NCI-H2196 treated with DMSO at 0.1 percent for 48 hours (cell line): ENCODE data around the gene RAB3GAP1.
"Not testable (repeated sequence)": the region's sequence is repeated elsewhere in the genome, so short reads cannot be mapped to it uniquely, and the experiment has no call there.

ENCODE experiments used
- DNase-seq: peaks from one replicate; lab custom pipeline; 2025; ENCODE audit not compliant: unreplicated experiment; lab: John Stamatoyannopoulos, UW

RAB3GAP1 gene

DNA sequence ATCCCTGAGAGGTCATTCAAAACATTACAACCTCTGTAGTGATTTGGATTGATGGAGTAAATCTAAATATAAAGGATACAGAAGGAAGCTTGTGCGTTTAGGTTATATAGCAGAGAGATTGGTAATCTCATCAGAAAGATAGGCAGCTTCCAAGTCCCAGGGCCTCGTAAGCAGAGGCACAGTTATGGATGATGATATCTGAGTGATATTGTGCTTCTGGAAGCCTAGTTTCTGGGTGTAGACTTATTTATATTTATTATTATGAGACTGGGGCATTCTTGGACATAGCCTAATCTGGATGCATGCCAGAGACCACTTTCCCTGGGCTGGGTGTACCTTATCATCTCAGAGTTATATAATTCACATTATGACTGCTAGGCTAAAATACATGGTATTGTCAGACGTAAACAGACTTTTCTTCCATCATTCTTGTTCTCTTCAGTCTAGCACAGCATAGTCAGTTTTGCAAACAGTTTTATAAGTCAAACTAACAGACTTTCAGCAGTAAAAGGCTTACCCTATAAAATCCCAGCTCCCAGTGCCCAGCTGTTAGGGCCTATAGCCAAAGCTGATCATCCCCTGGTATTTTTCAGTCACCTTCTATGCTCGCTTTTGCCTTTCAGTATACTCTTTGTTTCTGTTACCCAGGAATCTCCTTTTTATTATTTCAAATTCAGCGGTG lies 47.9 kb downstream of the RAB3GAP1 start:
- DNase-seq: no peak

DNA sequence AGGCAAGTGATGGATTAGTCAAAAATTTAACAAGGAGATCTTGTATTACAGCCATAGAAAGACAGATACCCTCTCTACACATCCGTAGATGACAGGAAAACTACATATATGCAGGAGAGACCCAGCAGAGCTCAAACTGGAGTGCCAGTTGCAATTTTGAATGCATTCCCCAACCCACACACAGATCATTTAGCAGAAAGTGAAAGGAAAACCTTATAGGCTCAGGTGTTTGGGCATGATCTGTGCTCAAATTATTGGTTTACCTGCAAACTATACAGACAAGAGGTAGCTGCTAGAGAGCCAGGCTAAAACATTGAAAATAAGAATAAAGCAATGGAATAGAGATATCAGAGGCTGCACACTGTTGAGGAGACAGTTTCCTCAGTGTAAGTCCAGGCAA lies 51.8 kb downstream of the RAB3GAP1 start:
- DNase-seq: no peak

DNA sequence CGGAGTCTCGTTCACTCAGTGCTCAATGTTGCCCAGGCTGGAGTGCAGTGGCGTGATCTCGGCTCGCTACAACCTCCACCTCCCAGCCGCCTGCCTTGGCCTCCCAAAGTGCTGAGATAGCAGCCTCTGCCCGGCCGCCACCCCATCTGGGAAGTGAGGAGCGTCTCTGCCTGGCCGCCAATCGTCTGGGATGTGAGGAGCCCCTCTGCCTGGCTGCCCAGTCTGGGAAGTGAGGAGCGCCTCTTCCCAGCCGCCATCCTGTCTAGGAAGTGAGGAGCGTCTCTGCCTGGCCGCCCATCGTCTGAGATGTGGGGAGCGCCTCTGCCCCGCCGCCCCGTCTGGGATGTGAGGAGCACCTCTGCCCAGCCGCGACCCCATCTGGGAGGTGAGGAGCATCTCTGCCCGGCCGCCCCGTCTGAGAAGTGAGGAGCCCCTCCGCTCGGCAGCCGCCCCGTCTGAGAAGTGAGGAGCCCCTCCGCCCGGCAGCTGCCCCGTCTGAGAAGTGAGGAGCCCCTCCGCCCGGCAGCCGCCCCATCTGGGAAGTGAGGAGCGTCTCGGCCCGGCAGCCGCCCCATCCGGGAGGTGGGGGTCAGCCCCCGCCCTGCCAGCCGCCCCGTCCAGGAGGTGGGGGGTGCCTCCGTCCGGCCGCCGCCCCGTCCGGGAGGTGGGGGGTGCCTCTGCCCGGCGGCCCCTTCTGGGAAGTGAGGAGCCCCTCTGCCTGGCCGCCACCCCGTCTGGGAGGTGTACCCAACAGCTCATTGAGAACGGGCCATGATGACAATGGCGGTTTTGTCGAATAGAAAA lies 53.6 kb downstream of the RAB3GAP1 start:
- DNase-seq: not testable (repeated sequence)

DNA sequence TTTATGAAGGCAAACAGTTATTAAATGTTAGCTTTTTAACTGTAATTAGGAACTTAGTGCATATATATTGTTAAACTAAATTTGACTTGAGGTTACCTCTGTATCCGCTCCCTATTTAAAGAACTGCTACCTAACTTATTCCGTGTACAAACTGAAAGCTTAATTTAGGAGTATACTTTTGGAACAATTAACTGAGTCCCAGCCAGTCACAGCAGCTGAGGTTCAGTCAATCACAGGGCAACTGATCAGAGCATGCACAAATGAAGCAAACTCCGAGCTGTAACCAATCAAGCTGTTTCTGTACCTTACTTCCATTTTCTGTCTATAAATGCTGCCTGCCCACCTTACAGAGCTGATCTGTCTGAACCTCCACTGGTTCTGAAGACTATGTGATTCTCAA lies 61.2 kb downstream of the RAB3GAP1 start:
- DNase-seq: no peak

DNA sequence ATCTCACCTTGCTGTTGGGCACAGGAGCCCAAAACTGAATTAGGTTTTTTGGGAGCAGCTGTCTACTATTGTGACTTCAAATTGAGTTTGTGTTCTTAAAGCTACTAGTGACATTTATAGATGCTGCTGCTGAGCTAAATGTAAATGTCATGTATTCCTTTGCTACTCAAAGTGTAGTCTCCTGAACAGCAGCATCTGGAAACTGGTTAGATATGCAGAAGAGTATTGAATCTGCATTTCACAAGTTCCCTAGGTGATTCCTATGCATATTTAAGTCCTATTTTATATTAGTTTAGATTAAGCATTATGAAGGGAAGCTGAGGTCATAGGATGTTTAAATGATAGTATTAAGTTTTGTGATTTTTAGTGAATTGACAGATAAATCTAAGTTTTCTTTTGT lies 67.5 kb downstream of the RAB3GAP1 start:
- no peak for DNase-seq

DNA sequence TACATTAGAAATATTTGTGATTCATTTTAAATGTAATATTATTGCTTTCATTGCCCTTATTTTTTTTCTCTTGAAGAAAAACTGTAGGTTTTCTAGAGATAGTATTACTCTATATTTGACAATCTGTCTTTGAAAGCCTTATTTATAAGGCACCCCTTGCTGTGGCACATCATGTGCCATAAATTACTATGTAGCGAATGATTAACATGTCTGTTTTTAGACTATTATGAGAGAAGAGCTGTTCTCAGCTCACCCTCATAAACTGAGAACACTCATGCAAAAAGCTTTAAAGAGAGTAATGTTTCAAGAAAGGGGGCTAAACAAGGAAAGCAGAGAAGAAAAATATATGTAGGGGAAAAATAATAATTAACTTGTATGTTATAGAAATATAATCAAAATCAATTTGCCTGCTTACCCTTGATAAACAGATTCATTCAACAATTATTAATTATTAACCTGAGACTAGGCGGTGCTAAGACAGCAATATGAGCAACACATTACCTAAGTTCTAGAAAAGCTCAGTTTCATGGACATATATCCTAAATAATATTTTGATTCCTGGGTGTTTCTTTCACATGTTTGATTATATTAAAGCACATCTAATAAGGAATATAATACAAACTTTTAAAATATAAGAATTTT lies 69.0 kb downstream of the RAB3GAP1 start:
- DNase-seq: no peak

DNA sequence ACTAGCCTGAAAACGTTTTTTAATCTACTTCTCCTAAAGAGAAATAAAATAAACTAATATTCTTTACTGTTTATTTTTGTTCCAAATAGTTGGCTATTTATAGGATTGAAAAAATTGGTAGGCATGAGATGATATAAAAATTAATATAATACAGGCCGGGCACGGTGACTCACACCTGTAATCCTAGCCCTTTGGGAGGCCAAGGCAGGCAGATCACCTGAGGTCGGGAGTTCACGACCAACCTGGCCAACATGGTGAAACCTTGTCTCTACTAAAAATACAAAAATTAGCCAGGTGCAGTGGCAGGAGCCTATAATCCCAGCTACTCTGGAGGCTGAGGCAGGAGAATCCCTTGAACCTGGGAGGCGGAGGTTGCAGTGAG lies 69.6 kb downstream of the RAB3GAP1 start:
- DNase-seq: not testable (repeated sequence)

DNA sequence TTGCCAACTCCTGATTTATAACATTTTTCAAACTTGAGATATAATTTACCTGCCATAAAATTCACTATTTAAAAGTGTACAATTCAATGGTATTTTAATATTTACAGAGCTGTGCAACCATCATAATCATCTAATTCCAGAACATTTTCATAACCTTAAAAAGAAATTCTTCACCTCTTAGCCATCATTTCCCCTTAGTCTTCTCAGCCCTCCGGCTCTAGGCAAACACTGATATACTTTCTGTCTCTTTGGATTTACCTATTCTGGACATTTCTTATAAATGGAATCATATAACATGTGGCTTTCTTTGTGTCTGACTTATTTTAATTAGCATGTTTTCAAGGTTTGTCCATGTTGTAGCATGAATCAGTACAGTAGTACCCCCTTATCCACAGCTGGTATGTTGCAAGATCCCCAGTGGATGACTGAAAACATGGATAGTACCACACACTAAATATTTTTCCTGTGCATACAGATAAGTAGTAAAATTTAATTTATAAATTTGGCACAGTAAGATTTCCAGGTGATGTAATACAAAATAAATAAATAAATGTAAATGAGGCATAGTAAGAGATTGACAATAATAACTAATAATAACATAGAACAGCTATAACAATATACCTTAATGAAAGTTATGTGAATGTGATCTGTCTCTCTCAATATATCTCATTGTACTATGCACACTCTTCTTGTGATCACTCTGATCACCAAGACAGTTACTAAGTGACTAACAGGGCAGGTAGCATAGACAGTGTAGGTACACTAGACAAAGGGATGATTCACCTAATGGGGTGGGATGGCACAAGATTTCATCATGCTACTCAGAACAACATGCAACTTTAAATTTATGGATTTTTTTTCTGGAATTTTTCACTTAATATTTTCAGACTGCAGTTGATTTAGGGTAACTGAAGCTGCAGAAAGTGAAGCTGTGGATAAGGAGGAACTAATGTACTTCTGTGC lies 73.1 kb downstream of the RAB3GAP1 start:
- DNase-seq: no peak

DNA sequence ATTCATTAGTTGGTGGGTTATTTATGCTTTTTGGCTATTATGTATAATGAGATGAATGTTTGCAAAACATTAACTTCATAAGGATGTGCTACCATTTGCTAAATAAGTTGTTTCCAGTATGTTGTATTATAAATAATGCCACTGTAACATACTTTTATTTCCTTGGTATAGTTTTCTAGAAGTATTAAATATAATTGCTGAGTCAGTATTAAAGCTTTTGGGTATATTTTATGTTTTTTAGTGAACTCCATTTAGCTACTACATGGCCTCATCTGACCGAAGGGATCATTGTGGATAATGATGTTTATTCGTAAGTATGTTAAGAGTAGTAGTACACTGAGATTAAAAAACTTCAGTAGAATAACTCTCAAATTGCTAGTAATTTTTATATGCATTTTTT lies 73.8 kb downstream of the RAB3GAP1 start:
- no peak for DNase-seq

DNA sequence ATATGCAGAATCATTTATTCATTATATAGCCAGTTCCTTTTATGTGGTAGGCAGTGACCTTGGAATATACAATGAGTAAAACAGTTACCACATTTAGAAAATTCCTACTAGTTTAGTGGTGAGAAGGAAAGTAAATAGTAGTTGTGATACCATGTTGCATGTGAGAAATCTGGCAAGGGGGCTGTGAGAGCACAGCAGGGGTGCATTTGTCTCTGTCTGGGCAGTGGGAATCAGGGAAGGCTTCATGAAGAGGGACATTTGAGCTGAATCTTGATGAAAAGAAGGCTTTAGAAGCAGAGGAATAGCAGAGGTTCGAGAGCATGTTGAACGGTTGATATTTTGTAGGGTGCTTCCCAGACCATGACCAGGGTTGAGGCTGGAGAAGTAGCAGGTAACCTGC lies 78.7 kb downstream of the RAB3GAP1 start:
- DNase-seq: no peak

DNA sequence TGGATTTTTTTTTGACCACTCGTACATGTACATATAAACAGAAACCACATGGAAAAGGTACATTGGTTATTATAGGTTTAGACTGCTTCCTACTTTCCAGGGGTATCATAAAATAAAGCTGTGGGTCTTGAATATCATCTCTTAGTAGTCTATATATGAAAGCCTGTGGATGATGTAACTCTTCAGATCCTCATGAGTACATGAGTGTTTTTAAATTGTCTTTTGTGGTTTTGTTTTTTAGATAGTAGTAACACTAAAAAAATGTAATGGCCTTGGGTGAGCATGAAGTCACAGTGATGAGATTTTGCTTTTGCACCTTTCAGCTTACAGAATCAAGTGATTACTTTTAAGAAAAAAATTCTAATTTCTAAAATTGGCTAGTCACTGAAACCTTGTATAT lies 80.2 kb downstream of the RAB3GAP1 start:
- no peak for DNase-seq

DNA sequence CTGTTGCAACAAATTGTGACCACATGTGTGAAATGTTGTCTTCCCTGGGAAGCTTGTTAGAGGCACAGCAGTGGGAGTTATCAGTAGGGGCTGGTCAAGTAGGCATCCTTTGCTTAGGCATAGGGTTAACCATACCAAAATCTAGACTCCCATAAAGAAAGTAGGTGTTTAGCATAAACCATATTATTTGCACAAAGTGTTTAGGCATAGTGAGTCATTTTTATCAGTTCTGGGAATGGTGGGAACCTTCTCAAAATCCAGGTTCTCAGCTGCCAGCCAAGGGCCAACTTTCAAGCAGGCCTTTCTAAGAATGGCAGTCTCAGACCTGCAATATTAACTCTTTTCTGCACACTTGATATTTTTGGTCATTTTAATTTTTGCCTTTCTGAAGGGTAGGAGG lies 88.5 kb downstream of the RAB3GAP1 start:
- DNase-seq: no peak

DNA sequence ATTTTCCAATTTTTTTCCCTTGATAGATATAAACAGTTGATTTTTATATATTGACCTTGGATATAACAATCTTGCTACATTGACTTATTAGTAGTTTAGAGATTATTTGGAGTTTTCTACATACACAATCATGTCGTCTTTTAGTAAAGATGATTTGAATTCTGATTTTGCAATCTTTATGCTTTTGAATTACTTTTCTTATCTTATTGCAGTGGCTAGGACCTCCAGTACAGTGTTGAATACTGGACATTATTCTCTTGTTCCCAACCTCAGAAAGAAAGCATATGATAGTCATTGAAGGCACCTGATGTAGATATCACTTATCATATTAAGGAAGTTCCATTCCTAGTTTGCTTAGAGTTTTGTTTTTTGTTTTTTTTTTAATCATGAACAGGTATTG lies 90.2 kb downstream of the RAB3GAP1 start:
- DNase-seq: no peak

DNA sequence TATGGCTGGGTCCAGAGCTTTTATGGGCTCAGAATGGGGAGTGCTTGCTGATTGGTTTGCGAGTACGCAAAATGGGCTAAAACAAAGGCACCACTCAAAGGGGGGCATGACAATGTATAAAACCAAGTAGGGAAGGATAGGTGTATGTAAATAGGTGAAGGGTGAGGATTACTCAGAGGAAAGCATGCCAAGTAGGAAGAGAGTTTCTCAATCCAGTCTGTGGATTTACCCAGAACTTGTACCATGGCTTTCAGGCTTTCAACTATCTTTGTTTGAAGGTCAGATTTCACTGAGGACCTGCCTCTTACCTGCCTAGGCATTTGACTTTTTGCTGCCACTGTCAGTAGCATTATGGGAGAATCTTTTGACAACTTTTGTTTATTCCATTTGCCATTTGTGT lies 92.3 kb downstream of the RAB3GAP1 start:
- no peak for DNase-seq

DNA sequence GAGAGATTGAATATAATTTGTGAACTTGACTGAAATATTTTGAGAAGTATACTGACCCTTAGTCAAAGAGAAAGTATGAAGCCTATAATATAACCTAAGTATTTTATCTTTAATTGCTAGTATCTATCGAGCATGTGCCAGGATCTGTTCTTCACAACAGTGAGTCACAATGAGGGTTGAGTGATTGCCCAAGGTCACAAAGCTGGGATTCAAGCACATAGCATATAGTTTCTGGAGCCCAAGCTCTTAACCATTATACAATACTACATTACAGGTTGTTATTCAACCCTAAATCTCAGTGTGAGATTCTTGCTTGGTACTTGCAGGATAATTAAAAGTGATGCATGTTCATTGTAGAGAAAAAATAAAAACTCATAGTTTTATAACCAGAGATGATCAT lies 97.2 kb downstream of the RAB3GAP1 start:
- DNase-seq: no peak

DNA sequence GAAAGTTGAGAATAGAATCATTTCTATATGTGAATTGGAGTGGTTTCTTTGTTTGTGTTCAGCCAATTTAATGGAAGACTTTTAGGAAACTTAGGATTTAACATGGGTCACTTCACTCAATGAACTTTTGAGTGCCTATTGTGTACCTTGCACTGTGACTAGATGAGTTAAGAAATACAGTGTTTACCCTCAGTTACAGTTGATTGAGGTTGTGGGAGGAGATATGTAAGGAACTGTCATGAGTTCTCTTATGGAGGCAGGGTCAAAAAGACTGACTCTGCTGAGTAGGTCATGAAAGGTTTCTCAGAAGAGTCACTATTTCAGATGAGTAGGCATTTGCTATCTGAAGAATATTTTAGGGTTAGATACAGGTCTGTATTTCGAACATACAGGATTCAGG lies 98.6 kb downstream of the RAB3GAP1 start:
- no peak for DNase-seq

DNA sequence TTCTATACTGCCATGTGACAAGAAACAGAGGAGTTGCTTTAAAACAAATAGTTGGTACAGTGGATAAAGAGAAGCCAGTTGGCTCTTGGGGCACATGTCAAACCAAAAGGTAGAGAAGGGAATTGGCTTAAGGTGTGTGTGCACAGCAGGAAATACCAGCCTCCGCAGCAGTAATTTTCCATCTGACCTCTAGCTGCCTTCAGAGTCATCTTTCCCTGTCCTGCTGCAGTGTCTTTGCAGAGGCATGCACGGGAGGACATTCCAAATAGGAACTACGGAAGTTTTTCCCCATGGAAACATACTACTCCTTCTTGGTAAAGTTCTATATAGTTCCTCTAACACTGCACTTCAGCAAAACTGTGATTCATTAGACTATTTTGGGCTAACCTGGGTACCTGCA lies 99.5 kb downstream of the RAB3GAP1 start:
- no peak for DNase-seq

DNA sequence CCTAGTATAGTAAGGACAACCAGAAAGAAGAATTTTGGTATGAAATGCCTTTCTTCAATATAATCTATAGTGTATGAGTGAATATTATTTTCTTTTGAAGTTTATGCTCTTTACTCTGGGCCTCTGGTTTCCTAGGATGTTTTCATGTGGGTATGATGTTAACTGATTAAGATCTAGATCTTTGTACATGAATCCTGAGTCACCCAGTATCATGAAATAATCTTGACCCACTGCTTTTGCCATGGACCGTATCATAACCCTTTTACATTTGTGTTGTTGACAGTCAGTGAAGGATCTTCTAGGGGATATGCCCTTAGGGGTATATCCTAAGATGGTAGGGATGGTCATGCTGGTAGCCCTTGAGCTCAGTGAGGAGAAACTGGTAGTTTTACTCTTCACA lies 100.3 kb downstream of the RAB3GAP1 start:
- no peak for DNase-seq

DNA sequence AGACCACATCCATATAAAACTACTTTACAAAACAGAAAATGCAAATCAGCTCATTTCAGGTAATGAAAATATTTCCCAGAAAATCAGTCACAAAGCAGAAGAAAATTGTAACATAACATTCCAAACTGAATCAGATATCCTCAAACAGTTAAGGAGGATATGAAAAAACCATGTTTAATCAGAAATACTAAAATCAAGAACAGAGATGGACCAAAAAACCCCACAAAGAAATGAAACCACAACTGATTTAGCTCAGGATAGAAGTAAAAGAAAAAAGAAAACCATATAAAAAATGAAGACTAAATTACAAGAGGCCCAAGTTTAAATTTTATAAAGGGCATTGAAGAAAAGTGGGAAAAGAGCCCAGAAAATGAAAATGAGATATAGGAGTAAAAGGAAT lies 102.9 kb downstream of the RAB3GAP1 start:
- DNase-seq: no peak

DNA sequence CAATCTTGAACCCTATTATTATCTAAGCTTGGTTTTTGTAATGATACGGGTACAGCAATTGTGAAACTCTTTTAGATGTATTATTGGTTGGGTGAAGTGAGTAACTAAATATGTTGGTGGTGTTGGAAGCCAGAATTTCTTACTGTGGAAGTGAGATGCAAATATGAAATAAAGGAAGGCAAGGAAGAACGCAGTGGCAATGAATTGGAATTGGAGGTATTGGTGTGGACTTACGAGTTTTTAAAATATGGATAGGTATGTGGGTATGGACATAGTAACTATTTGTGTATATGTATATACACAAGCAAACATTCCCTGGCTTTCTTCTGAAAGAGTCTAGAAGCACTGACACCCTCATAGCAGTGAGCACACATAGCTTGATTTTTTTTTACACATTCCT lies 105.8 kb downstream of the RAB3GAP1 start:
- DNase-seq: no peak

DNA sequence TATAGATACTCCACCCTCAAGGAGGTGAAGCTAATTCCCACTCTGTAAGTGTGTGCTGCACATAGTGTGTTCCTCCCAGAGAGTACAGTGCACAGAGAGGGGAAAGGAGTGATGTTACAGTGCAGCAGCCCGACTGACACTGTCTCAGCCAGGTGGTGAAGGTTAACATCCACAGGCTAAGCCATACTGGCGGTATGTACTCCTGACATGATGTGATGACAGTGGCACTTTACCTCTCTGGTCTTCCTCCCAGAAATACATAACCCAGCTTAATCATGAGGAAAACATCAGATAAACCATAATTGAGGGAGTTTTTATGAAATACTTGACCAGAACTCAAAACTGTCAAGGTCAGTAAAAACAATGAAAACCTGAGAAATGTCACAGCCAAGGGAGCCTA lies 107.1 kb downstream of the RAB3GAP1 start:
- DNase-seq: no peak
